NCI-H748 (cell line): Measurements from ENCODE around the gene FKBP10.
"Not testable (repeated sequence)": the region's sequence is repeated elsewhere in the genome, so short reads cannot be mapped to it uniquely, and the experiment has no call there.

Experiments used
- DNase-seq: peaks from one replicate; lab custom pipeline; 2025; ENCODE audit not compliant: unreplicated experiment; lab: John Stamatoyannopoulos, UW

Gene FKBP10

GRCh38 chr17:41837761-41838538 is 25.1 kb downstream of the FKBP10 start, which contains the start of gene KLHL10:
TSS of gene KLHL10 (plus strand) at chr17:41837825. CDS start at chr17:41837933, 108 bp downstream.
- no peak for DNase-seq

GRCh38 chr17:41839448-41839847 is 26.6 kb downstream of the FKBP10 start:
- not testable (repeated sequence) for DNase-seq

GRCh38 chr17:41840781-41841180 is 28.0 kb downstream of the FKBP10 start:
- not testable (repeated sequence) for DNase-seq

GRCh38 chr17:41844971-41845370 is 32.2 kb downstream of the FKBP10 start:
- DNase-seq, result no peak

GRCh38 chr17:41848788-41849187 is 36.0 kb downstream of the FKBP10 start:
- no peak for DNase-seq

- DNase-seq, result no peak
These were observed 36.6 kb downstream of the FKBP10 start for GRCh38 chr17:41849251-41849990.

- not testable (repeated sequence) for DNase-seq
These were observed 38.6 kb downstream of the FKBP10 start for GRCh38 chr17:41851382-41851781.

GRCh38 chr17:41860254-41860931 is 47.6 kb downstream of the FKBP10 start:
- DNase-seq, result no peak

GRCh38 chr17:41863074-41863848 is 50.5 kb downstream of the FKBP10 start:
- DNase-seq, result peak; percentile 15

- peak; percentile 76 for DNase-seq
These were observed 51.7 kb downstream of the FKBP10 start for GRCh38 chr17:41864498-41864835.

GRCh38 chr17:41864836-41865595 is 52.2 kb downstream of the FKBP10 start, which contains the start of gene KLHL11:
TSS of gene KLHL11 (minus strand) at chr17:41865423. CDS start at chr17:41865370, 53 bp downstream.
- peak; percentile 92 for DNase-seq

- no peak for DNase-seq
These were observed 52.7 kb downstream of the FKBP10 start for GRCh38 chr17:41865596-41865893.

- no peak for DNase-seq
These were observed 55.8 kb downstream of the FKBP10 start for GRCh38 chr17:41868568-41868967.

- no peak for DNase-seq
These were observed 56.6 kb downstream of the FKBP10 start for GRCh38 chr17:41869426-41869825.

- no peak for DNase-seq
These were observed 57.3 kb downstream of the FKBP10 start for GRCh38 chr17:41870097-41870496.

- DNase-seq, result no peak
These were observed 57.8 kb downstream of the FKBP10 start for GRCh38 chr17:41870627-41871026.

GRCh38 chr17:41871789-41872188 is 59.0 kb downstream of the FKBP10 start:
- no peak for DNase-seq
